IMR-90 (cell line): ENCODE measurements around the gene PPP6C. TPM values are rescaled to one million over a fixed set of nuclear protein-coding genes. Genes with fewer than 3 reads are reported as not detected.

Experiments
- ATAC-seq: fragments of 200-7000 bp; cut with Tn5 transposase; 2 replicates; pipeline ENCODE4 v1.9.1; 2020; ENCODE audit warnings: low read depth, mild to moderate bottlenecking, moderate library complexity
- BruUV-seq: library from RNA; stranded (reverse); fragments of 400-500 nt; replicated peaks from 2 replicates; lab custom pipeline; 2021; lab: Mats Ljungman, UMichigan
- CTCF ChIA-PET: fragments of 300-600 bp; formaldehyde crosslinking; extraction: SDS; loops from one replicate; lab custom pipeline; 2021; ENCODE audit warnings: antibody characterized with exemption; lab: Yijun Ruan, JAX
- POLR2A ChIA-PET: fragments of 300-600 bp; sonication (Branson Sonifier 250); formaldehyde crosslinking; loops from one replicate; lab custom pipeline; 2022; ENCODE audit warnings: antibody characterized with exemption; ENCODE audit not compliant: unreplicated experiment; lab: Charles Lee
- DNase-seq: peaks from one replicate; pipeline ENCODE4 v3.0.0; 2013
- H2AFZ ChIP-seq: replicated peaks from 2 replicates; pipeline ENCODE3; 2013; ENCODE audit warnings: low read length, mild to moderate bottlenecking; ENCODE audit not compliant: poor library complexity
- H2AK5ac ChIP-seq: 2 replicates; pipeline ENCODE4 v1.6.1; 2013; ENCODE audit warnings: low read depth, low read length, inconsistent platforms
- H2AK9ac ChIP-seq: replicated peaks from 2 replicates; pipeline ENCODE3; 2013; ENCODE audit warnings: mild to moderate bottlenecking, low read depth, low read length, moderate library complexity; ENCODE audit not compliant: poor library complexity
- H2BK120ac ChIP-seq: 2 replicates; pipeline ENCODE4 v1.6.1; 2013; ENCODE audit warnings: low read depth, low read length, inconsistent platforms
- H2BK15ac ChIP-seq: 3 replicates; pipeline ENCODE4 v1.6.1; 2013; ENCODE audit warnings: low read depth, low read length, inconsistent platforms
- H2BK20ac ChIP-seq: 2 replicates; pipeline ENCODE4 v1.6.1; 2013; ENCODE audit warnings: low read depth, mild to moderate bottlenecking, inconsistent platforms, low read length, moderate library complexity
- H2BK5ac ChIP-seq: 2 replicates; pipeline ENCODE4 v1.6.1; 2013; ENCODE audit warnings: mild to moderate bottlenecking, low read depth, low read length, inconsistent platforms; ENCODE audit not compliant: poor library complexity, severe bottlenecking
- H3K14ac ChIP-seq: replicated peaks from 2 replicates; pipeline ENCODE4 v1.6.1; 2013; ENCODE audit warnings: low read depth, low read length, inconsistent platforms
- H3K18ac ChIP-seq: 2 replicates; pipeline ENCODE4 v1.6.1; 2013; ENCODE audit warnings: low read depth, low read length, control low read depth
- H3K23ac ChIP-seq: 2 replicates; pipeline ENCODE4 v1.6.1; 2013; ENCODE audit warnings: low read depth, low read length, inconsistent platforms
- H3K27ac ChIP-seq: 2 replicates; pipeline ENCODE4 v1.5.1; 2013; ENCODE audit warnings: mild to moderate bottlenecking, control low read depth, low read length; ENCODE audit not compliant: insufficient read depth
- H3K27me3 ChIP-seq: 2 replicates; pipeline ENCODE4 v1.6.1; 2013; ENCODE audit warnings: low read length; ENCODE audit not compliant: control insufficient read depth, insufficient read depth
- H3K36me3 ChIP-seq: 2 replicates; pipeline ENCODE4 v1.6.1; 2013; ENCODE audit warnings: low read length, mixed read lengths; ENCODE audit not compliant: control insufficient read depth, insufficient read depth
- H3K4ac ChIP-seq: 2 replicates; pipeline ENCODE4 v1.6.1; 2013; ENCODE audit warnings: low read depth, low read length, inconsistent platforms
- H3K4me1 ChIP-seq: 2 replicates; pipeline ENCODE4 v1.6.1; 2013; ENCODE audit warnings: low read length, mixed read lengths; ENCODE audit not compliant: control insufficient read depth, insufficient read depth
- H3K4me2 ChIP-seq: 2 replicates; pipeline ENCODE4 v1.6.1; 2013; ENCODE audit warnings: low read depth, mild to moderate bottlenecking, control low read depth, low read length, moderate library complexity
- H3K4me3 ChIP-seq: 2 replicates; pipeline ENCODE4 v1.5.1; 2013; ENCODE audit warnings: low read depth, mild to moderate bottlenecking, control low read depth, low read length, moderate library complexity; ENCODE audit not compliant: insufficient read depth
- H3K56ac ChIP-seq: 2 replicates; pipeline ENCODE4 v1.6.1; 2013; ENCODE audit warnings: low read length, inconsistent platforms; ENCODE audit not compliant: insufficient read depth; ENCODE audit errors: extremely low read depth
- H3K79me1 ChIP-seq, 2 experiments: 2 replicates each; pipeline ENCODE4 v1.6.1; 2013; ENCODE audit warnings: low read length in 2 of 2, inconsistent platforms in 1 of 2, low read depth in 1 of 2
- H3K9ac ChIP-seq: 2 replicates; pipeline ENCODE4 v1.6.1; 2013; ENCODE audit warnings: low read depth, low read length, control low read depth
- H3K9me1 ChIP-seq: 2 replicates; pipeline ENCODE4 v1.6.1; 2013; ENCODE audit warnings: low read length, inconsistent platforms; ENCODE audit not compliant: insufficient read depth
- H3K9me3 ChIP-seq: 2 replicates; pipeline ENCODE4 v1.6.1; 2013; ENCODE audit warnings: low read length; ENCODE audit not compliant: control insufficient read depth, insufficient read depth
- H4K20me1 ChIP-seq: 2 replicates; pipeline ENCODE4 v1.6.1; 2013; ENCODE audit warnings: low read length, inconsistent platforms; ENCODE audit not compliant: insufficient read depth
- H4K5ac ChIP-seq: 2 replicates; pipeline ENCODE4 v1.6.1; 2013; ENCODE audit warnings: mild to moderate bottlenecking, low read depth, low read length, control low read depth
- H4K8ac ChIP-seq, 2 experiments: 2 replicates each; pipeline ENCODE4 v1.6.1; 2013; ENCODE audit warnings: low read depth in 2 of 2, low read length in 2 of 2, control low read depth in 1 of 2, inconsistent platforms in 1 of 2
- H4K91ac ChIP-seq: 2 replicates; pipeline ENCODE4 v1.6.1; 2013; ENCODE audit warnings: low read depth, low read length, inconsistent platforms; ENCODE audit not compliant: insufficient read depth
- BHLHE40 ChIP-seq: fragments of 150-350 bp; IDR thresholded peaks from 2 replicates; pipeline ENCODE4 v1.6.1; 2016; ENCODE audit warnings: mild to moderate bottlenecking, low read depth, low read length
- CEBPB ChIP-seq: IDR thresholded peaks from 2 replicates; pipeline ENCODE4 v1.6.1; 2012; ENCODE audit warnings: low read depth, low read length, improper control_type of control experiment
- CHD1 ChIP-seq: IDR thresholded peaks from 2 replicates; pipeline ENCODE4 v1.6.1; 2012; ENCODE audit warnings: low read depth, low read length, improper control_type of control experiment
- FOS ChIP-seq: fragments of 150-350 bp; IDR thresholded peaks from 2 replicates; pipeline ENCODE4 v1.6.1; 2016; ENCODE audit warnings: low read depth, low read length
- MAFK ChIP-seq: IDR thresholded peaks from 2 replicates; pipeline ENCODE4 v1.6.1; 2012; ENCODE audit warnings: low read depth, low read length, improper control_type of control experiment
- MAZ ChIP-seq: IDR thresholded peaks from 2 replicates; pipeline ENCODE4 v1.6.1; 2012; ENCODE audit warnings: low read depth, mild to moderate bottlenecking, low read length, improper control_type of control experiment, moderate library complexity, borderline replicate concordance
- MXI1 ChIP-seq: IDR thresholded peaks from 2 replicates; pipeline ENCODE4 v1.6.1; 2012; ENCODE audit warnings: low read depth, mild to moderate bottlenecking, low read length, moderate library complexity, borderline replicate concordance
- NFE2L2 ChIP-seq: fragments of 150-350 bp; IDR thresholded peaks from 2 replicates; pipeline ENCODE4 v1.6.1; 2016; ENCODE audit warnings: low read depth, mild to moderate bottlenecking, low read length
- POLR2A ChIP-seq: IDR thresholded peaks from 2 replicates; pipeline ENCODE4 v1.6.1; 2012; ENCODE audit warnings: mild to moderate bottlenecking, low read depth, low read length
- RAD21 ChIP-seq: IDR thresholded peaks from 2 replicates; pipeline ENCODE4 v1.6.1; 2012; ENCODE audit warnings: low read length, improper control_type of control experiment
- RCOR1 ChIP-seq: IDR thresholded peaks from 2 replicates; pipeline ENCODE4 v1.6.1; 2012; ENCODE audit warnings: mild to moderate bottlenecking, low read length, improper control_type of control experiment; ENCODE audit not compliant: insufficient replicate concordance
- RFX5 ChIP-seq: IDR thresholded peaks from 2 replicates; pipeline ENCODE4 v1.8.0; 2012; ENCODE audit warnings: low read depth, mild to moderate bottlenecking, low read length, moderate library complexity
- SMC3 ChIP-seq: fragments of 150-350 bp; IDR thresholded peaks from 2 replicates; pipeline ENCODE4 v1.6.1; 2016; ENCODE audit warnings: low read depth, mild to moderate bottlenecking, antibody characterized with exemption, low read length, moderate library complexity
- WGBS, 2 experiments: methylation state at CpG; one replicate each; pipeline versions ENCODE4 v1.1.5 to v1.1.7; 2013; ENCODE audit warnings: missing lambda C conversion rate in 2 of 2; ENCODE audit not compliant: insufficient read length in 1 of 2; ENCODE audit errors: extremely low coverage in 2 of 2; 5-methylcytosine and 5-hydroxymethylcytosine counted together
- dilution Hi-C: fragments of 300-500 bp; cut with HindIII; formaldehyde crosslinking; loops from one replicate; pipeline ENCODE4 v1.14.3; 2018; ENCODE audit warnings: low sequenced_read_pairs; ENCODE audit not compliant: unreplicated experiment
- in situ Hi-C: fragments of 300-500 bp; cut with MboI; formaldehyde crosslinking; loops from 3 replicates; pipeline ENCODE4 v1.14.3; 2019; ENCODE audit warnings: low sequenced_read_pairs, inconsistent platforms, mixed read lengths
- intact Hi-C: fragments of 100-400 bp; cut with micrococcal nuclease; formaldehyde crosslinking; loops from 2 replicates; pipeline ENCODE4 v1.10.0; 2022
- polyA plus RNA-seq, 3 experiments: library from polyadenylated mRNA; depleted of rRNA; stranded (reverse); fragments of >200 nt; gene quantifications; 2 replicates each; pipeline ENCODE4 v1.2.3, GENCODE V29; 2012; ENCODE audit warnings: low replicate concordance in 1 of 3
- total RNA-seq: library from RNA; depleted of rRNA; stranded (reverse); fragments of >200 nt; gene quantifications from 2 replicates; pipeline ENCODE4 v1.2.3, GENCODE V29; 2012
- TF ChIP-seq, protein P1 (sequence below): fragments of 150-350 bp; IDR thresholded peaks from 2 replicates; pipeline ENCODE4 v1.6.1; 2017; ENCODE audit warnings: mild to moderate bottlenecking, antibody characterized with exemption, low read length, low read depth
- TF ChIP-seq, protein P2 (sequence below): fragments of 150-350 bp; IDR thresholded peaks from 2 replicates; pipeline ENCODE4 v1.6.1; 2016; ENCODE audit warnings: low read depth, mild to moderate bottlenecking, low read length, moderate library complexity, borderline replicate concordance
- TF ChIP-seq, protein P3 (sequence below): conservative IDR thresholded peaks from 2 replicates; pipeline ENCODE4 v1.5.1; 2012; ENCODE audit warnings: mild to moderate bottlenecking, low read depth, low read length, improper control_type of control experiment

Gene PPP6C
- total and polyA plus RNA-seq, 2 of the 4 experiments (the other 2 are of a cell fraction): 14.5 to 15.4 TPM

- BruUV-seq: no TSS peak
- in situ Hi-C loops (no loop called here), intact Hi-C loops (no loop called here), dilution Hi-C loops (no loop called here)
- no peak overlapping the region for H3K4me2 ChIP-seq
- peaks cover 5% of the 10 kb centered on the region for H3K4me1 ChIP-seq
- no peak overlapping the region for H4K8ac ChIP-seq
- no peak overlapping the region for H3K27ac ChIP-seq
- no peak overlapping the region for H3K18ac ChIP-seq
- no peak overlapping the region for H2BK15ac ChIP-seq
- H2BK120ac ChIP-seq: no peak overlapping the region
- H3K56ac ChIP-seq: no peak overlapping the region
- no peak overlapping the region for H2AK9ac ChIP-seq
- peaks cover 4% of the 10 kb centered on the region; the same call in 1 of the 2 replicates for H4K20me1 ChIP-seq
- H3K9me1 ChIP-seq: no peaks in the 10 kb centered on the region
- ATAC-seq (no peak), DNase-seq (no peak)
- no peak overlapping the region for H2BK5ac ChIP-seq
- H3K9ac ChIP-seq: no peak overlapping the region
- H2AFZ ChIP-seq: no peak overlapping the region
- H3K79me1 ChIP-seq: peaks cover 7 to 21% of the 10 kb centered on the region in 2 experiments; a peak in 3 of 4 replicates
- H3K4me3 ChIP-seq: no peak overlapping the region
- H3K36me3 ChIP-seq: no peaks in the 10 kb centered on the region
- H3K9me3 ChIP-seq: peaks cover 2% of the 10 kb centered on the region; the same call in 1 of the 2 replicates
- POLR2A ChIA-PET: no interaction called here
- H3K23ac ChIP-seq: no peak overlapping the region
- H4K5ac ChIP-seq: no peak overlapping the region
- H3K14ac ChIP-seq: no peak overlapping the region
- H4K91ac ChIP-seq: no peak overlapping the region
- no CpG with 5 or more reads among the region's 2 CpGs for WGBS, 2 experiments
- TF ChIP-seq MXI1: no peak
- no peak for TF ChIP-seq RCOR1
- TF ChIP-seq, protein P1, sequence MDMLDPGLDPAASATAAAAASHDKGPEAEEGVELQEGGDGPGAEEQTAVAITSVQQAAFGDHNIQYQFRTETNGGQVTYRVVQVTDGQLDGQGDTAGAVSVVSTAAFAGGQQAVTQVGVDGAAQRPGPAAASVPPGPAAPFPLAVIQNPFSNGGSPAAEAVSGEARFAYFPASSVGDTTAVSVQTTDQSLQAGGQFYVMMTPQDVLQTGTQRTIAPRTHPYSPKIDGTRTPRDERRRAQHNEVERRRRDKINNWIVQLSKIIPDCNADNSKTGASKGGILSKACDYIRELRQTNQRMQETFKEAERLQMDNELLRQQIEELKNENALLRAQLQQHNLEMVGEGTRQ: no peak
- no peak for TF ChIP-seq RAD21
- TF ChIP-seq BHLHE40: no peak
- TF ChIP-seq, protein P2, sequence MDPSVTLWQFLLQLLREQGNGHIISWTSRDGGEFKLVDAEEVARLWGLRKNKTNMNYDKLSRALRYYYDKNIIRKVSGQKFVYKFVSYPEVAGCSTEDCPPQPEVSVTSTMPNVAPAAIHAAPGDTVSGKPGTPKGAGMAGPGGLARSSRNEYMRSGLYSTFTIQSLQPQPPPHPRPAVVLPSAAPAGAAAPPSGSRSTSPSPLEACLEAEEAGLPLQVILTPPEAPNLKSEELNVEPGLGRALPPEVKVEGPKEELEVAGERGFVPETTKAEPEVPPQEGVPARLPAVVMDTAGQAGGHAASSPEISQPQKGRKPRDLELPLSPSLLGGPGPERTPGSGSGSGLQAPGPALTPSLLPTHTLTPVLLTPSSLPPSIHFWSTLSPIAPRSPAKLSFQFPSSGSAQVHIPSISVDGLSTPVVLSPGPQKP: no peak
- no peak for TF ChIP-seq SMC3
- no peak for TF ChIP-seq NFE2L2
- no peak for TF ChIP-seq CHD1
- TF ChIP-seq, protein P3, sequence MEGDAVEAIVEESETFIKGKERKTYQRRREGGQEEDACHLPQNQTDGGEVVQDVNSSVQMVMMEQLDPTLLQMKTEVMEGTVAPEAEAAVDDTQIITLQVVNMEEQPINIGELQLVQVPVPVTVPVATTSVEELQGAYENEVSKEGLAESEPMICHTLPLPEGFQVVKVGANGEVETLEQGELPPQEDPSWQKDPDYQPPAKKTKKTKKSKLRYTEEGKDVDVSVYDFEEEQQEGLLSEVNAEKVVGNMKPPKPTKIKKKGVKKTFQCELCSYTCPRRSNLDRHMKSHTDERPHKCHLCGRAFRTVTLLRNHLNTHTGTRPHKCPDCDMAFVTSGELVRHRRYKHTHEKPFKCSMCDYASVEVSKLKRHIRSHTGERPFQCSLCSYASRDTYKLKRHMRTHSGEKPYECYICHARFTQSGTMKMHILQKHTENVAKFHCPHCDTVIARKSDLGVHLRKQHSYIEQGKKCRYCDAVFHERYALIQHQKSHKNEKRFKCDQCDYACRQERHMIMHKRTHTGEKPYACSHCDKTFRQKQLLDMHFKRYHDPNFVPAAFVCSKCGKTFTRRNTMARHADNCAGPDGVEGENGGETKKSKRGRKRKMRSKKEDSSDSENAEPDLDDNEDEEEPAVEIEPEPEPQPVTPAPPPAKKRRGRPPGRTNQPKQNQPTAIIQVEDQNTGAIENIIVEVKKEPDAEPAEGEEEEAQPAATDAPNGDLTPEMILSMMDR: no peak
- TF ChIP-seq MAFK: no peak
- TF ChIP-seq MAZ: no peak
- TF ChIP-seq CEBPB: no peak
- no peak for TF ChIP-seq RFX5
- TF ChIP-seq FOS: no peak
- no peak for TF ChIP-seq POLR2A
- H3K27me3 ChIP-seq: no peaks in the 10 kb centered on the region
- H3K4ac ChIP-seq: no peak overlapping the region
- CTCF ChIA-PET: no interaction called here
- H2BK20ac ChIP-seq: no peak overlapping the region
- H2AK5ac ChIP-seq: no peak overlapping the region
These were observed 79.1 kb downstream of the PPP6C start for GRCh38 chr9:125110464-125110863.
